ENCODE data around the gene CCL7. TPM values are rescaled to one million over a fixed set of nuclear protein-coding genes. Genes with fewer than 3 reads are reported as not detected.

The CCL7 gene
- total RNA-seq, 1 donor, result 3.1 TPM

DNA sequence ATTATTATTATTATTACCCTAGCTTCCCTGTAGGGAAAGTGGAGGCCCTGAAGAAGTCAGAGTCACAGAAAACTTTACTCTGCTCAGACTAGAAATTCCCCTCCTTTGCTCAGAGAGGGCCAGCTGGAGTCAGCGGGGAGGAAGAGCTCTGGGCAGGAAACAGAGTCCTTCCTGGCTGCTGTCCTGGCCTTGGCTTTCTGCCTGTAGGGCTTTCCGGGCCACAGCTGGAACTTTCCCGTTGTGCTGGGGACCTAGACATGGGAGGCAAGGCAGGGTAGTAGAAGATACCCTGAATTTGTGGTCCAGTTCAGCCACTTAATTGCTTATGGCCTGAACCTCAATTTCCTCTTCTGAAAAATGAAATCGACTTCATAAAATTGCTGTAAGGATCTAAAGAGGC lies 29.0 kb upstream of the CCL7 start:
- no peaks in the 10 kb centered on the region for H3K27me3 ChIP-seq (ENCODE audit: insufficient read depth, low read length)
- H3K4me3 ChIP-seq (ENCODE audit: low read length), result no peak overlapping the region
- H3K4me1 ChIP-seq (ENCODE audit: insufficient read depth, low read length), result peaks cover 91% of the 10 kb centered on the region
- no peaks in the 10 kb centered on the region for H3K9me3 ChIP-seq (ENCODE audit: low read depth, low read length)

DNA sequence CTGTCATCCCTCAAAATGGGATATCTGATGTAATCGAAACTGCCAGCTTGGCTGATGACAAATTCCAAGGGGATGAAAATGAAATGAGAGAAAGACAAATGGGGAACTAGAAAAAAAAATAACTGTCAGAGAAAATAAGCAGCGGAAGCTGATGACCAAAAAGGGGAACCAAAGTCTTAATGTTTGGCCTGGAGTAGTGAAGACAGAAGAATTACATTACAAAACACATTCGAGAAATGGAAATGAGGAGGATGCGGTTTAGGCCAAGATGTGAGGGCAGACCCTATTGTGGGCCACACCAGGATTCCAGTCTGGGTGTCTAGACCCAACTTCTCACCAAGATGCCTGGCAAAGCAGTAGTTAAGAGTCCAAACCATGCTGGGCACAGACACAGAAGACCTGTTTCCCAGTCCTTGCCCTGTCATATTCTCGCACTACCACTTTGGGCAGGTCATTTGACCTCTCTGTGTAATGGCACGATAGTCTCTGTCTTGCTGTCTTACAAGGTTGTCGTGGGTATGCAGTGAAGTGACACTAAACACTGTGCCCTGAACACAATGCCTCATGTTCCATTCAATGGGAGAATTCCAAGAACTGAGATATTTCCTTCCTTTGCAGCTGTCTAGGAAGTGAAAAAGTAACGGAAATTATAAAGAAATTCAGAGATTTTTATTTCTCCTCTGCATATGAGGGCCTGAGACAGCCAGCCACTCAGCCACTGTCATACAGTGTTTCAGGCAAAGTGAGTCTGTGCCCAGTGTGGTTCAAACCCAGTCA lies 27.2 kb upstream of the CCL7 start:
- no peak overlapping the region for H3K4me3 ChIP-seq (ENCODE audit: low read length)
- H3K9me3 ChIP-seq (ENCODE audit: low read depth, low read length), result no peaks in the 10 kb centered on the region
- peaks cover 93% of the 10 kb centered on the region for H3K4me1 ChIP-seq (ENCODE audit: insufficient read depth, low read length)
- no peaks in the 10 kb centered on the region for H3K27me3 ChIP-seq (ENCODE audit: insufficient read depth, low read length)

DNA sequence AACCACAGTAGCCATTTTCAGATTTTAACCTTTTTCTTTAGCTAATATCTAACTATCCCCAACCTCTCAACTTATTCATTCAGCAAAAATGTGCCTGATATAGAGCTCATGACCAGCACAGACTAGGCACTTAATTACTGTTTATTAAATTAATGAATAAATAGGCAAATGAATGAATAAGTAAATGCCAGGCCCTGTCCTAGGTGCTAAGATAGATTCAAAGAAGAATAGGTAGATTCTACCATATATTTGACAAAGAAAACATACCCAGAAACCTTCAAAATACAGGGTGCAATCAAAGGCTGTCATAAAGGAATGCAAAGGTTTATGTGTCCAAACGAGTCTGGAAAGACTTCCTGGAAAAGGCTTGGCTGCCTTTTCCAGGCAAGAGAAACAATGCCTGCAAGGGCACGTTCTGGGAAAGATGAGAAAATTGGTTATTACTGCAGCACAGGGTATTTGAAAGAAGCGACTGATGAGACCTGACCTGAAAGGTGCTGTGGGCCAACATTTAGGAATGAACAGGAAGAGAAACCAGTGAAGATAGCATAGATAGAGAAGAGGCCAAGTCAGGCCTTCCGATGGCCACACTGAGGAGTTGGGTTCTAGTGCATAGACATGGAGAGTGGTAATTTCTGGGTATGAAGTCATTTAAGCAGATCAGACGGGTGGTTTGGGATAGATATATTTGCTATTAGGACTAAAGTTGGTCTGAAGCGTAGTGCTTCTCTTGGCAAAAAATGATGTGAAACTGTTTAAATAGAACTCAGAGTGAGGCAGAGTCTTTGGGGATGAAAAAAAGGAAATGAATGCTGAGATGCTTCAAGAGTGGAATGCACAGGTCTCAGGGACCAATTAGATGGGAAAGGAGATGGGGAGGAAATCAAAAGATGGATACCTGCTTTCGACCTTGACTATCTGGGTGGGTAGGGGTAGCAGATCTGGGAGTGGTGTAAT lies 26.4 kb upstream of the CCL7 start:
- Histone ChIP-seq H3K4me3 (ENCODE audit: low read length) (no peak overlapping the region), H3K9me3 (ENCODE audit: low read depth, low read length) (no peaks in the 10 kb centered on the region), H3K27me3 (ENCODE audit: insufficient read depth, low read length) (no peaks in the 10 kb centered on the region), H3K4me1 (ENCODE audit: insufficient read depth, low read length) (peaks cover 93% of the 10 kb centered on the region)

DNA sequence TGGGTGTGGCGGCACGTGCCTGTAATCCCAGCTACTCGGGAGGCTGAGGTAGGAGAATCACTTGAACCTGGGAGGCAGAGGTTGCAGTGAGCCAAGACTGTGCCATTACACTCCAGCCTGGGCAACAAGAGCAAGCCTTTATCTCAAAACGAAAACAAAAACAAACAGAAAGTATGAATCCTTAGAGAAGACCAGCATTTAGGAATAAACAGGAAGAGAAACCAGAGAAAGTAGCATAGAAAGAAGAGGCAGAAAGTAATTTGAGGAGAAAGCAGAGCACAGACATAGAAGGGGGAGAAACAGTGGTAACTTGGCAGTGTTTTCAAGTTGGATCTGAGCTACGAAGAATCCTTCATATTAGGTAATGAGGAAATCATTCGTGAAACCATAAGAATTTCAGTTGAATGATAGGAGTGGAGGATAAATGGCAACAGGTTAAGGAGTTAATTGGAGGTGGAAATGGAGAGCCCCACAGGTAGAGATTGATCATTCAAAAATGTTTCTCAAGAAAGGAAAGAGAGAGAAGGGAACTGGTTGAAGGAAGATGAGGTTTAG lies 24.6 kb upstream of the CCL7 start:
- no peak overlapping the region for H3K4me3 ChIP-seq (ENCODE audit: low read length)
- H3K4me1 ChIP-seq (ENCODE audit: insufficient read depth, low read length), result peaks cover 100% of the 10 kb centered on the region
- H3K27me3 ChIP-seq (ENCODE audit: insufficient read depth, low read length), result no peaks in the 10 kb centered on the region
- H3K9me3 ChIP-seq (ENCODE audit: low read depth, low read length), result no peaks in the 10 kb centered on the region

DNA sequence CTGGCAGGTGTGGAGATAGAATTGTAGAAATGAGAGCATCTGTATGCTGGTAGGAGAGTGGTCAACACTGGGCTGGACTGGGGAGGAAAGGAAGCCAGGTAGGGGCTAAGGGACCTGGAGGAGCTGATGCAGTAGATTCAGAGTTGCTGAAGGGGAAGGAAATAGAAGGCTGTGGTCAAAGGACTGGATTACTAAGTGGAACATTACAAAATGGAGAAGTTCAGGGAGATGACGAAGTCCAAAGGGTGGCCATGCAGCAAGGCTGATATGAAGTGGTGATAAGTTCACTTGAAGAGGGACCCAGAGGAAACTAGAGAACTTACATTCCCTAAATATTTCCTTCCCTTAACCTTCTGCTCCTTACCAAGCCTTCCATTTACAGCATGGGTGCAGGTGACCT lies 23.6 kb upstream of the CCL7 start:
- Histone ChIP-seq H3K9me3 (ENCODE audit: low read depth, low read length) (no peaks in the 10 kb centered on the region), H3K27me3 (ENCODE audit: insufficient read depth, low read length) (no peaks in the 10 kb centered on the region), H3K4me1 (ENCODE audit: insufficient read depth, low read length) (peaks cover 91% of the 10 kb centered on the region), H3K4me3 (ENCODE audit: low read length) (no peak overlapping the region)

DNA sequence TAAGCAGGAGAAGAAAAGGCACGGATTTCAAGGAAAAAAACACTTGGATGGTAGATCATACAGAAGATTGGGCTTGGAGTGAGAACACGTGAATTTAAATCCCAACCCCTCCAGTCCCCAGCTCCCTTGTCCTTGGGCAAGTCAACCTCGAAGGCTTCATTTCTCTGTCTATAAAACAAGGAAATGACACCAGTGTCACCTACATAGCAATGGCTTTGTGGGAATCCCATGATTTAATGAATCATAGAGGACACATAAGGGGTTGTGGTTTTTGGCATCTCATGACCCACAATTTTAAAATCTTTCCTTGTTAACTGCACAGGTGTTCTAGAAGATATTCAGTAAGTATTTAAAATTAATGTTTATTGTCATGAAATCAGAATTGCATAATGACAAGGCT lies 23.1 kb upstream of the CCL7 start:
- Histone ChIP-seq H3K9me3 (ENCODE audit: low read depth, low read length) (no peaks in the 10 kb centered on the region), H3K4me3 (ENCODE audit: low read length) (no peak overlapping the region), H3K4me1 (ENCODE audit: insufficient read depth, low read length) (peaks cover 91% of the 10 kb centered on the region), H3K27me3 (ENCODE audit: insufficient read depth, low read length) (no peaks in the 10 kb centered on the region)

DNA sequence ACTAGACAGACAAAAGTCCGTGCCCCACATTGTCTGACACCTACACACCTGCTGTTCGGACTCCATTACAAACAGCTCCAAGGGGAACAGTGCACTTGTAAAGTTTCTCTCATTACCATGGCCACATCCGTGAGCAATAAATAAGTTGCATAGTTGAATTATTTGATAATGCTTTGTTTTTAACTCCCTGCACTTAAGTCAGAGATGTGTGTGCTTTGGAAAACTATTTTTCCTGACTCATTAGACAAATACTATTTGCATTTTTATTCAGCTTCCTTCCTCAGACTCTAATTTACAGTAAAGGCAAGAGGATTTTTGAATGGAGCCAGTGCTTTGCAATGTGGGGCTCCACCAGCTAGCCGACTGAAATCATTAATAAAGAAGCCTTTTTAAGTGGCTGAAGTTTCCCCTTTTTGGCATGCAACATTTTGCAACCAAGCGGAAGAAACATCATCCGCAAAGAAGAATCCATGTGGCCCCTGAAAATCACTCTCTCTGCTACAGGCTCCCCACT lies 21.5 kb upstream of the CCL7 start:
- Histone ChIP-seq H3K4me1 (ENCODE audit: insufficient read depth, low read length) (peaks cover 85% of the 10 kb centered on the region), H3K27me3 (ENCODE audit: insufficient read depth, low read length) (peaks cover 3% of the 10 kb centered on the region), H3K4me3 (ENCODE audit: low read length) (no peak overlapping the region), H3K9me3 (ENCODE audit: low read depth, low read length) (no peaks in the 10 kb centered on the region)

DNA sequence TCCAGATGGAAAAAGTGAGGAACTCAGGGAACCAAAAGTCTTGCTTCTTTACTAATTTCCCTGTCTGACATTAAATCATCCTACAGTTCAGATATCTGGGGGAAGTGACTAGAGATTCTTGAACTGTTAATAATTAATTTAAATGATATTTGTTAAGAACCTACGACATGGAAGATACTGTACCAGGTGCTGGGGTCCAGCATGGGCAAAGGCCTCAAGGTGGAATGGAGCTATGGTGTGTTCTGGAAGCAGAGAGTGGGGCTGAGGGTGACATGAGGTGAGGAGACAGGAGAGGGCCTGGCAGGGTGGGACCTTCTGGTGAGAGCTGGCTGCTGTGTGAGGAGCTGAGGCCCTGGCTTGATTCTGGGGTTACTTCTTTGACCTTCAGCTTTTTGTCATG lies 21.0 kb upstream of the CCL7 start:
- Histone ChIP-seq H3K27me3 (ENCODE audit: insufficient read depth, low read length) (peaks cover 3% of the 10 kb centered on the region), H3K9me3 (ENCODE audit: low read depth, low read length) (no peaks in the 10 kb centered on the region), H3K4me3 (ENCODE audit: low read length) (no peak overlapping the region)

DNA sequence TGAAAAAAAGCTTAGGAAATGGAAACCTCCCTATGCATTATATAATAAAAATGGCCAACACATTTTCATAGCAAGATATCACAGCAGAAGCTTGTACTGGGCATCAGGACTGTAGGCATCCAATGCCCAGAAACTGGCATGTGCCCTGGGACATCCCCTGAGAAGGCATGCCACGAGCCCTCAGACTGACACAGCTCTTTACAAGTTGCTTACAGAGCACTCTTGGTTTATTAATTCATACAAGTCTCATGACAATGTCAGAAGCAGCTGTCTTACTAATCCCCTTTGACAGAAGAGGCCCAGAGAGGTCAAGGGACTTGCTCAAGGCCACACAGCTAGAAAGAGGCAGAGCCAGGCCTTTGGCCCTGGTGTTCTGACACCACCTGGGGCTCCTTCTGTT lies 20.5 kb upstream of the CCL7 start:
- Histone ChIP-seq H3K4me1 (ENCODE audit: insufficient read depth, low read length) (peaks cover 79% of the 10 kb centered on the region), H3K4me3 (ENCODE audit: low read length) (no peak overlapping the region), H3K9me3 (ENCODE audit: low read depth, low read length) (no peaks in the 10 kb centered on the region), H3K27me3 (ENCODE audit: insufficient read depth, low read length) (peaks cover 3% of the 10 kb centered on the region)

More for the DNA sequence above, 21.0 kb upstream of the CCL7 start:
- peaks cover 80% of the 10 kb centered on the region for H3K4me1 ChIP-seq (ENCODE audit: insufficient read depth, low read length)

DNA sequence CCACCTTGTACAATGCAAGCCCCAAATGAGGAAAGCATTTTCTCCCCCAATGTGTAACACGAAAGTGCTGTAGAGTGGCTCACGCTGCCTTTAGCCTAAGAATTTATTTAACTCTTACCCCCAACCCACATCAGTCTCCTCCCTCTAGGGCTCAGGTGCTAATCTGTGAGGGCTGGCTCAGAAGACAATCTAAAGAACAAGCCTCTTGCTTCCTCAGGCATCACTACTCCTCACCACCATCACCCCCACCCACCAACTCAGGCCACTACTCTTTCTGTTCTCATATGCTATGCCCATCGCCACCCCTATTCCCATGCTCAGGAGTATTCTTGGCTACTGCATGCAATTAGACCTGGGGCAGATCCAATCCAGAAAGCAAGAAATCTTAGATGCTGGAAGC lies 18.8 kb upstream of the CCL7 start:
- no peak overlapping the region for H3K4me3 ChIP-seq (ENCODE audit: low read length)
- peaks cover 76% of the 10 kb centered on the region for H3K4me1 ChIP-seq (ENCODE audit: insufficient read depth, low read length)
- no peaks in the 10 kb centered on the region for H3K9me3 ChIP-seq (ENCODE audit: low read depth, low read length)
- peaks cover 3% of the 10 kb centered on the region for H3K27me3 ChIP-seq (ENCODE audit: insufficient read depth, low read length)

DNA sequence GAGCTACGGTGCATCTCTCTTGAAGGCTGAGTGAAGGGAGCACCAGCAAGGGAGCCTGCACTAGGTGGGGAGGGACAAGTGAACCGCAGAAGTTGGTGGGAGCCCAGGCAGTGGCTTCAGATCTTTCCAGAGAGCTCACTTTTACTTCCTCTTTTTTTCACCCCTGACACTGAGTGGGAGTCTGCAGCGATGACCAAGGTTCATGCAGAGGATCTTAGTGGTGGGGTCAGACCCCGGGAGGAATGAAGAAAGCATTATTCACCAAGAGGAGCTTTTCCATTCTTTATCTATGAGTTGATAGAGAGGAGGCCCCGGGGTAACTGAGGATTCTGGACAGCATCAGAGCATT lies 18.0 kb upstream of the CCL7 start:
- peaks cover 67% of the 10 kb centered on the region for H3K4me1 ChIP-seq (ENCODE audit: insufficient read depth, low read length)
- H3K27me3 ChIP-seq (ENCODE audit: insufficient read depth, low read length), result peaks cover 3% of the 10 kb centered on the region
- no peaks in the 10 kb centered on the region for H3K9me3 ChIP-seq (ENCODE audit: low read depth, low read length)
- no peak overlapping the region for H3K4me3 ChIP-seq (ENCODE audit: low read length)

DNA sequence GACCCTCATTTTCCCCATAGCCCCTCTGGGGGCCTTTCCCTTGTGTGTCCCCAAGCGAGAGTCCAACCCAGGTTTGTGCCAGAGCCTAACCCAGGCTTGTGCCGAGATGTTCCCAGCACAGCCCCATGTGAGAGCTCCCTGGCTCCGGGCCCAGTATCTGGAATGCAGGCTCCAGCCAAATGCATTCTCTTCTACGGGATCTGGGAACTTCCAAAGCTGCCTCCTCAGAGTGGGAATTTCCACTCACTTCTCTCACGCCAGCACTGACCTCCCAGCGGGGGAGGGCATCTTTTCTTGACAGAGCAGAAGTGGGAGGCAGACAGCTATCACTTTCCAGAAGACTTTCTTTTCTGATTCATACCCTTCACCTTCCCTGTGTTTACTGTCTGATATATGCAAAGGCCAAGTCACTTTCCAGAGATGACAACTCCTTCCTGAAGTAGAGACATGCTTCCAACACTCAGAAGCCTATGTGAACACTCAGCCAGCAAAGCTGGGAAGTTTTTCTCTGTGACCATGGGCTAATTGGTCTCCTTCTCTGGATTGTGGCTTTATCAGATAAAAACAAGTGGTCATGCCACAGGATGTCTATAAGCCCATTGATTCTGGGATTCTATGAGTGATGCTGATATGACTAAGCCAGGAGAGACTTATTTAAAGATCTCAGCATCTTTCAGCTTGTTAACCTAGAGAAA lies 17.4 kb upstream of the CCL7 start:
- H3K4me1 ChIP-seq (ENCODE audit: insufficient read depth, low read length), result peaks cover 61% of the 10 kb centered on the region
- H3K9me3 ChIP-seq (ENCODE audit: low read depth, low read length), result no peaks in the 10 kb centered on the region
- no peak overlapping the region for H3K4me3 ChIP-seq (ENCODE audit: low read length)
- peaks cover 3% of the 10 kb centered on the region for H3K27me3 ChIP-seq (ENCODE audit: insufficient read depth, low read length)

DNA sequence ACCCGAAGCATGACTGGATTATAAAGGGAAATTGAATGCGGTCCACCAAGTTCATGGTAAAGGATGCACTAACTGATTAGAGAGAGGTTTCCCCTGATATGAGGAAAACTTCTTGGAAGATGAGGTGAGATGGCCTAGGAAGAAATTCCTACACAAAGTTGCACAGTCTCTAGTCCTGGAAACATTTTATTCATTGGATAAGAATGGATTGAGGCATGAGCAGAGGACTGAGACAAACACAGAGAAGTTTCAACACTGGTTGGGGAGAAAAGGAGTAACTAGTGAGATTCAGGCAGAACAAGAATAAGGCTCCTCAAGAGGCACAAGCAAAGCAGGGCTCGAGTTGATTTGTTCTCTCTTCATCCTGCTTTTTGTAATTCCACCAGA lies 16.9 kb upstream of the CCL7 start:
- H3K4me1 ChIP-seq (ENCODE audit: insufficient read depth, low read length), result peaks cover 56% of the 10 kb centered on the region
- H3K4me3 ChIP-seq (ENCODE audit: low read length), result no peak overlapping the region
- H3K9me3 ChIP-seq (ENCODE audit: low read depth, low read length), result no peaks in the 10 kb centered on the region
- H3K27me3 ChIP-seq (ENCODE audit: insufficient read depth, low read length), result peaks cover 3% of the 10 kb centered on the region

DNA sequence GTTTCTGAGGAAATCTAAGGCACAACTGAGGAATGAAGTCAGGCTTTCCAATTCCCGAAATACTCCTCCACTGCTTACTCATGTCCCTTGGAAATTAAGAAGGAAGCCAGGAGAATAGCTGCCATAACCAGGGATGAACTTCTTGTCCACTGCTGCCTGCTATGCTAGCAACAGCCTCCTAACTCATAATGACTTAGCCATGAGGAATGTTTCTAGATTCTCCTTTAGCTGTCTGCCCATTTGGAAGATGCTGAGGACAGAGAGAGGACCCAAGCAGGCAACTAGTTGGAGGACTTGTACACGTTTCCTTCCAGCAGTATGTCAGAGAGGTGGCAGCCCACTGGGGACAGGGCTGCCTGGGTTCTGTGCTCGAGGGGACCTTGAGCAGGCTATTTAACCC lies 15.9 kb upstream of the CCL7 start:
- peaks cover 6% of the 10 kb centered on the region for H3K27me3 ChIP-seq (ENCODE audit: insufficient read depth, low read length)
- no peak overlapping the region for H3K4me3 ChIP-seq (ENCODE audit: low read length)
- no peaks in the 10 kb centered on the region for H3K9me3 ChIP-seq (ENCODE audit: low read depth, low read length)
- peaks cover 46% of the 10 kb centered on the region for H3K4me1 ChIP-seq (ENCODE audit: insufficient read depth, low read length)
